Measurements from ENCODE around the gene RTKN.

GRCh38 chr2:74424139-74424992 is 17.4 kb downstream of the RTKN start:
- TF ChIP-seq CTCF (IDR thresholded peaks at IDR 0.05 in 2 of 3, conservative IDR thresholded peaks at IDR 0.05 in 1 of 3; ENCODE audit: borderline replicate concordance in 1 of 3, insufficient read depth in 1 of 3, low read depth in 2 of 3, low read length in 2 of 3) (no peak), REST (IDR thresholded peaks at IDR 0.05; ENCODE audit: low read depth) (no peak), YY1 (IDR thresholded peaks at IDR 0.05; ENCODE audit: extremely low read depth, insufficient replicate concordance, low read depth, low read length) (no peak), ATF3 (IDR thresholded peaks at IDR 0.05) (no peak), CEBPB (IDR thresholded peaks at IDR 0.05; ENCODE audit: low read depth) (no peak), MAX (IDR thresholded peaks at IDR 0.05) (no peak), ZBTB33 (IDR thresholded peaks at IDR 0.05; ENCODE audit: extremely low read depth, insufficient replicate concordance, low read length) (no peak), ZNF274 (IDR thresholded peaks at IDR 0.05; ENCODE audit: low read depth, low read length) (no peak), POLR2AphosphoS5 (IDR thresholded peaks at IDR 0.05; ENCODE audit: low read depth, low read length) (no peak; the same call in 1 of the 2 replicates), EZH2phosphoT487 (IDR thresholded peaks at IDR 0.05; ENCODE audit: borderline replicate concordance) (no peak), POLR2A (IDR thresholded peaks at IDR 0.05; ENCODE audit: borderline replicate concordance, extremely low read depth, insufficient read depth, insufficient read length) (no peak), FOSL1 (IDR thresholded peaks at IDR 0.05; ENCODE audit: low read depth) (no peak), EZH2 (IDR thresholded peaks at IDR 0.05) (no peak)
